Activated CD4-positive, alpha-beta memory T cell treated with anti-CD3 and anti-CD28 coated beads for 36 hours (primary cell): ENCODE data around the gene SLC37A1. TPM values are rescaled to one million over a fixed set of nuclear protein-coding genes. Genes with fewer than 3 reads are reported as not detected.
"Not testable (repeated sequence)": the region's sequence is repeated elsewhere in the genome, so short reads cannot be mapped to it uniquely, and the experiment has no call there.

Experiments used
- CTCF ChIA-PET: fragments of 350-600 bp; sonication (Branson Sonifier 250); formaldehyde crosslinking; loops from one replicate; lab custom pipeline; 2021; ENCODE audit warnings: antibody characterized with exemption, inconsistent platforms; lab: Charles Lee
- POLR2A ChIA-PET: fragments of 350-600 bp; sonication (Branson Sonifier 250); formaldehyde crosslinking; loops from one replicate; lab custom pipeline; 2021; ENCODE audit warnings: antibody characterized with exemption; lab: Charles Lee
- DNase-seq: peaks from one replicate; pipeline ENCODE4 v3.0.0-alpha.2; 2020
- H3K27ac Mint-ChIP-seq: one replicate; pipeline ENCODE4 v1.8.0; 2021; ENCODE audit warnings: mixed read lengths
- H3K27me3 Mint-ChIP-seq: one replicate; pipeline ENCODE4 v1.8.0; 2021; ENCODE audit warnings: mixed read lengths
- H3K36me3 Mint-ChIP-seq: one replicate; pipeline ENCODE4 v1.8.0; 2021; ENCODE audit warnings: mixed read lengths
- H3K4me1 Mint-ChIP-seq: one replicate; pipeline ENCODE4 v1.8.0; 2021; ENCODE audit warnings: low read depth, mixed read lengths
- H3K4me3 Mint-ChIP-seq: one replicate; pipeline ENCODE4 v1.8.0; 2021; ENCODE audit warnings: mild to moderate bottlenecking, mixed read lengths
- H3K9me3 Mint-ChIP-seq: one replicate; pipeline ENCODE4 v1.8.0; 2021; ENCODE audit warnings: mixed read lengths
- intact Hi-C: fragments of 100-400 bp; cut with micrococcal nuclease; formaldehyde crosslinking; loops from one replicate; pipeline ENCODE4 v1.15.1; 2023
- total RNA-seq, 2 experiments: library from RNA; stranded (reverse); gene quantifications; one replicate each; pipeline ENCODE4 v1.2.3, GENCODE V29; 2021

The SLC37A1 gene
- total RNA-seq, 2 experiments from 2014 or later: 21.1 to 21.2 TPM

DNA sequence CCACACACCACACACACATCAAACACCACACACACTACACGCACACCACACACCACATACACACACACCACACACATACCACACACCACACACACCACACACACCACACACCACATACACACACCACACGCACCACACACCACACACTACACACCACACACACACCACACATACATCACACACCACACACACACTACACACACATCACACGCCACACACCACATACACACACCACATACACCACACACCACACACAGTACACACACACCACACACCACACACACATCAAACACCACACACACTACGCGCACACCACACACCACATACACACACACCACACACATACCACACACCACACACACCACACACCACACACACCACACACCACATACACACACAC is 101.7 kb downstream of the SLC37A1 start:
- H3K27me3 Mint-ChIP-seq, H3K4me1 Mint-ChIP-seq, H3K9me3 Mint-ChIP-seq, H3K36me3 Mint-ChIP-seq, H3K4me3 Mint-ChIP-seq, DNase-seq, H3K27ac Mint-ChIP-seq: not testable (repeated sequence)
- CTCF ChIA-PET: interaction anchor here (1.0 to 1.2 kb wide), 2 partner anchors 22 to 203 kb away, joined by 3 to 4 read pairs; no protein-coding TSS in a partner anchor
- intact Hi-C loops: loop anchor here (2.0 to 10.0 kb wide), 3 partner anchors 37 to 151 kb away; partner anchors contain the start of gene PDE9A
- POLR2A ChIA-PET: interaction anchor here (0.7 kb wide), 1 partner anchor 278 kb away, joined by 3 read pairs; the partner anchor contains the start of gene NDUFV3

DNA sequence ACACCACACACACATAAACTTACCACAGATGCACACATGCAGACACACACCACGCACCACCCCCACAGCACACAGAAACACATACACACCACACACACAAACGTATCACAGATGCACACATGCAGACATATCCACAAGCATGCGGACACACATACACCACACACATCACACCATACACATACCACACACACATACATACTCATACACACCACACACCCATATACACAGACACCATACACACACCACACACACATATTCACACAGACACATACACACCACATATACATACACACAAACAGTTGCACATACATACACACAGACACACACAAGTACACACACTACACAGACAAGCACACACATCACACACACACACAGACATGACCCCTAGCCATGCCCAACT is 102.3 kb downstream of the SLC37A1 start:
- Mint-ChIP-seq H3K4me1 (peaks cover 5% of the 10 kb centered on the region), H3K36me3 (peaks cover 3% of the 10 kb centered on the region), H3K27me3 (no peaks in the 10 kb centered on the region), H3K27ac (no peak overlapping the region), H3K9me3 (peaks cover 6% of the 10 kb centered on the region), H3K4me3 (no peak overlapping the region)
- CTCF ChIA-PET: interaction anchor here (0.9 to 1.5 kb wide), 2 partner anchors 22 to 201 kb away, joined by 3 to 4 read pairs; no protein-coding TSS in a partner anchor
- POLR2A ChIA-PET: no interaction called here
- intact Hi-C loops: loop anchor here (2.0 to 10.0 kb wide), 3 partner anchors 36 to 151 kb away; partner anchors contain the start of gene PDE9A
- DNase-seq: no peak

DNA sequence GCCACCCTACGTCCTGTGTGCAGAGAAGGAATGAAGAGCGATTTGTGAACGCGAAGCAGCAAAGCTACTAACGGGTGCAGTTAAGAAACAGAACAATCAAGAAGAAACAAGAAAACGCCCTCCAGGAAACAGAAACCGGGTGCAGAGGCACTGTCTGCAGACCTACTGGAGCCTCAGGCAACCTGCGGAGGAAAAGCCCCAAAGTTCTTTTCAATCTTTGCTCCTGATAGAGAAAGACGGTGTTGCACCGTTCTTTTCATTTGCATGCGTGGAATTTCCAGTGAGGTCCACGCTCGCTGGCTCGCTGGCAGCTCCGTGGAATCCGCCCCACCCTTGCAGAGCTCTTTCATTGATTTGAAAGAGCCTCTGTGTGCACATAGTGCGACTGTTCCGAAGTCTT is 102.8 kb downstream of the SLC37A1 start:
- no peak overlapping the region for H3K4me3 Mint-ChIP-seq
- CTCF ChIA-PET: interaction anchor here (0.9 to 1.5 kb wide), 2 partner anchors 23 to 201 kb away, joined by 3 to 4 read pairs; no protein-coding TSS in a partner anchor
- no peaks in the 10 kb centered on the region for H3K27me3 Mint-ChIP-seq
- peaks cover 3% of the 10 kb centered on the region for H3K36me3 Mint-ChIP-seq
- H3K4me1 Mint-ChIP-seq: peaks cover 5% of the 10 kb centered on the region
- peak; percentile 42 for DNase-seq
- intact Hi-C loops: loop anchor here (5.0 to 10.0 kb wide), 2 partner anchors 36 to 152 kb away; partner anchors contain the start of gene PDE9A
- H3K27ac Mint-ChIP-seq: no peak overlapping the region
- H3K9me3 Mint-ChIP-seq: peaks cover 6% of the 10 kb centered on the region
- POLR2A ChIA-PET: interaction anchor here (1.5 kb wide), 1 partner anchor 37 kb away, joined by 3 read pairs; the partner anchor contains the start of gene PDE9A

DNA sequence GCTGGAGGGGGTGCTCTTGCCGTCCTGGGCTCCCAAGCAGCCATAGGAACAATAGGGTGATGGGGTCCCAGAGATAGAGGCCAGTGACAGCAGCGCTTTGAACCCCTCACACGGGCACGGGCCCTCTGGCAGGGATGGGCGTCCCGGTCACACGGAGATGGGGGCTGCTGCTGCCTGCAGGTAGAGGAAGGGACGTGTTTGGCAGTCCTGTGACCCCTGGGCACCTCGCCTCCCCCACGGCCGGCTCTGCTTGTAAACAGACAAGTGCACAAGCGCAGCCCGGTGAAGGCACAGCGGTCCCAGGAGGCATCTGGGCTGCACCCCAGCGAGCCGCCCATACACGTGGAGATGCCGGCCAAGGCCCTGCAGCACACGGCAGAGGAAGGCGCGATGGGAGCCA is 103.3 kb downstream of the SLC37A1 start:
- Mint-ChIP-seq H3K4me1 (peaks cover 5% of the 10 kb centered on the region), H3K9me3 (peaks cover 6% of the 10 kb centered on the region), H3K4me3 (no peak overlapping the region), H3K27ac (no peak overlapping the region), H3K36me3 (peaks cover 3% of the 10 kb centered on the region), H3K27me3 (peaks cover 2% of the 10 kb centered on the region)
- intact Hi-C loops: loop anchor here (5.0 to 10.0 kb wide), 2 partner anchors 35 to 152 kb away; partner anchors contain the start of gene PDE9A
- no peak for DNase-seq
- ChIA-PET CTCF (interaction anchor here (1.5 kb wide), 1 partner anchor 23 kb away, joined by 4 read pairs; no protein-coding TSS in a partner anchor), POLR2A (interaction anchor here (1.5 kb wide), 1 partner anchor 37 kb away, joined by 3 read pairs; the partner anchor contains the start of gene PDE9A)

DNA sequence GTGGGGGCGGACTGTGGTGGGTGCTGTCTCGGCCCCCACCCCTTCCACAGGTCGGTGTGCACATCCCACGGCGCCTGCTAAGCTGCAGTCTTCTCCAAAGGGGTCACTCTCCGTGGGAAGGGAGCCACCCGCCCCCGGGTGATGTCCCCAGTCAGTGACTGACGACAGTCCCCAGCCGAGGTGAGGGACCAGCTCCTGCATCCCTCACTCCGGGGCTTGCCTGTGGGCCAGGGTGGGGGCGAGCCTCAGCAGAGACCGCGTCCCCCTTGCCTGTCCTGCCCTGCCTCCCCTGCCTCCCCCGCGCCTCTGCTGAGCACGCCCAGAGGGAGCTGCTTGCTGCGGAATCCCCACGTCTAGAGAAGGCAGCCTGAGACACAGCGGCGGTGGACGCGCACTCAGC is 103.8 kb downstream of the SLC37A1 start:
- POLR2A ChIA-PET: interaction anchor here (1.5 kb wide), 1 partner anchor 36 kb away, joined by 3 read pairs; the partner anchor contains the start of gene PDE9A
- DNase-seq: no peak
- no peaks in the 10 kb centered on the region for H3K36me3 Mint-ChIP-seq
- H3K4me3 Mint-ChIP-seq: no peak overlapping the region
- CTCF ChIA-PET: interaction anchor here (1.5 kb wide), 1 partner anchor 24 kb away, joined by 4 read pairs; no protein-coding TSS in a partner anchor
- H3K9me3 Mint-ChIP-seq: peaks cover 3% of the 10 kb centered on the region
- intact Hi-C loops: loop anchor here (5.0 to 10.0 kb wide), 2 partner anchors 35 to 153 kb away; partner anchors contain the start of gene PDE9A
- peaks cover 4% of the 10 kb centered on the region for H3K27me3 Mint-ChIP-seq
- H3K4me1 Mint-ChIP-seq: peaks cover 5% of the 10 kb centered on the region
- H3K27ac Mint-ChIP-seq: no peak overlapping the region

DNA sequence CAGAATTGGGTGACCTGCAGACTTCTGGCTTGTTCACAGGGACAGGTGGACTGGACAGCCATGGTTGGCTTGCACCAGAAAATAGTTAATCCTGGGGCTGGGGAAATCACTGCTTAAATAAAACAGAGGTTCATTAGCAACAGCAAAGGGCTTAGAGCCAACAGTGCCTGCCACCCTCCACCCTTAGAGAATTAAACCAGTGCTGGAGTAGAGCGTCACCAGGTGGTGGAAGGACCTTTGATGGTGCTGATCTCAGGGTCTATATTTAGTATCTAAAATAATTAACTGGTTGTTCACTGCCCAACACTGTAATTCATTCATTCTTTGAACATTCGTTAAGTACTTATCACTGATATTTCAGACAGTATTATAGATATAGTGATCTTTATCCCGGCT is 105.1 kb downstream of the SLC37A1 start:
- Mint-ChIP-seq H3K4me1 (peaks cover under 1% of the 10 kb centered on the region), H3K27ac (no peak overlapping the region), H3K9me3 (no peaks in the 10 kb centered on the region), H3K36me3 (no peaks in the 10 kb centered on the region), H3K27me3 (peaks cover 4% of the 10 kb centered on the region), H3K4me3 (no peak overlapping the region)
- ChIA-PET CTCF (no interaction called here), POLR2A (no interaction called here)
- intact Hi-C loops: loop anchor here (5.0 to 10.0 kb wide), 2 partner anchors 34 to 154 kb away; partner anchors contain the start of gene PDE9A
- no peak for DNase-seq

DNA sequence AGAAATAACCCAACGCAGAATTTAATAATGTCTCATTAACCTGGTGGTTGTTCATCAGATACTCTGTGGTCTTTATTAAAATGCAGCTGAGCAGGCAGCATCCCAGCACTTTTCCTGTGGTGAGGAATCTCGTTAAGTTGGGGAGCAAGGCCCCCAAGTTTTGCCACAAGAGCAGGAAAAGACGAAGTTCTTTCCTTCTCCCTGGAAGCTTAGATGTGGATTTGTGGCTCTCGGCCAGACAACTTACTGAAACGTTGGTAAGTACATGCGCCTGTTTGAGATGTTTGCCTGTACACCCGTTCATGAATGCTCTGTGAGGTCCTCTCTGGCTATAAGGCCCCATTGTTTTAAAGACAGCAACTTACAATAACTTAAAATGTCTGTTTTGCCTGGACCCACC is 105.5 kb downstream of the SLC37A1 start:
- H3K36me3 Mint-ChIP-seq: no peaks in the 10 kb centered on the region
- ChIA-PET POLR2A (no interaction called here), CTCF (no interaction called here)

DNA sequence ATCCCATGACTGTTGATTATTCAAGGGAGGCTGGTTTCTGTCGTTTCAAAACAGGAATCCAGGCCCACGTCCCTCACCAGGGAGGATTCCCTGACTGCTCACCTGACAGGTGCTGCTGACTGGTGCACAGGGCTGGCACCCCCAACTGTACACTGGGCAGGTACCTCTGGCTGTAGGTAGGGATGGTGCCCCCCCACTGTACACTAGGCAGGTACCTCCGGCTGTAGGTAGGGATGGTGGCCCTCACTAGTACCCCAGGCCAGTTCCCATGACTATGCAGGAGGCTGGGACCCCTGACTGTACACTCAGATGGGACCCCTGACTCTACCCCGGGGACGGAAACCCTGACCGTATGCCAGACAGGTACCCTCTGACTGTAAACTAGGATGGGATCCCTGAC is 106.2 kb downstream of the SLC37A1 start:
- ChIA-PET CTCF (no interaction called here), POLR2A (interaction anchor here (1.1 kb wide), 1 partner anchor 166 kb away, joined by 3 read pairs; no protein-coding TSS in a partner anchor)
- Mint-ChIP-seq H3K4me3 (no peak overlapping the region), H3K36me3 (no peaks in the 10 kb centered on the region), H3K4me1 (no peaks in the 10 kb centered on the region), H3K9me3 (no peaks in the 10 kb centered on the region), H3K27me3 (peaks cover 5% of the 10 kb centered on the region), H3K27ac (no peak overlapping the region)
- DNase-seq: no peak
- intact Hi-C loops: loop anchor here (5.0 to 10.0 kb wide), 2 partner anchors 32 to 155 kb away; partner anchors contain the start of gene PDE9A

More for the DNA sequence above, 105.5 kb downstream of the SLC37A1 start:
- intact Hi-C loops: loop anchor here (5.0 to 10.0 kb wide), 2 partner anchors 33 to 154 kb away; partner anchors contain the start of gene PDE9A
- no peak for DNase-seq
- Mint-ChIP-seq H3K27me3 (peaks cover 4% of the 10 kb centered on the region), H3K4me3 (no peak overlapping the region), H3K27ac (no peak overlapping the region), H3K9me3 (no peaks in the 10 kb centered on the region), H3K4me1 (no peaks in the 10 kb centered on the region)

DNA sequence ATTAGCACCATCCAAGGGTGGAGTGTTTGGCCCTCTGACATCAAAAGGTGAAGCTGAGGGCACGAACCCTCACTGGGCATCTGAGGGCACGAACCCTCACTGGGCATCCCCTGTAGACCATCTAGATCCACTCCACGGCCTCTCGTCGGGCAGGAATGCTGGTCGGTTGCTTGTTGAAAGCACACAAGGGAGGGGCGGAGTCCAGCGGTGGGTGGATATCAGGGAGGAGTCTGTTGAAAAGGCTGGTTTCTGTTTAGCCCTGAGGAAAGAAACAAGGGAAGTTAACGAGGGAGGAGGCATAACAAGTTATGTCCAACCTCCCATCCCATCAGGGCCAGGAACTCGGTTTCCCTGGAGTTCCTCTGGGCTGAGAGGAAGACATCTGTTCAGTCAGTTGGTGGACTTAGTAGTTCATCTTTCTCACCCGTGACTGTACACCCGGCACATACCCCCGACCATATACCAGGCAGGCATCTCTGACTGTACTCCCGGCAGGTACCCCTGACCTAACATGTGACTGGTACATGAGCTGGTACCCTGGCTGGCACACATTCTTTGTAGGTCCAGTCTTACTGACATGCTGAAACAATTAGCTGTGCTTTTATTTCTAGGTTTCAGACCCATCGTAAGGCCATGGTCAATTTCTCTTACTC is 107.6 kb downstream of the SLC37A1 start:
- no peak for DNase-seq
- Mint-ChIP-seq H3K9me3 (no peaks in the 10 kb centered on the region), H3K27ac (no peak overlapping the region), H3K4me3 (no peak overlapping the region), H3K27me3 (peaks cover 5% of the 10 kb centered on the region), H3K4me1 (no peaks in the 10 kb centered on the region), H3K36me3 (no peaks in the 10 kb centered on the region)
- intact Hi-C loops: no loop called here
- ChIA-PET POLR2A (no interaction called here), CTCF (no interaction called here)

DNA sequence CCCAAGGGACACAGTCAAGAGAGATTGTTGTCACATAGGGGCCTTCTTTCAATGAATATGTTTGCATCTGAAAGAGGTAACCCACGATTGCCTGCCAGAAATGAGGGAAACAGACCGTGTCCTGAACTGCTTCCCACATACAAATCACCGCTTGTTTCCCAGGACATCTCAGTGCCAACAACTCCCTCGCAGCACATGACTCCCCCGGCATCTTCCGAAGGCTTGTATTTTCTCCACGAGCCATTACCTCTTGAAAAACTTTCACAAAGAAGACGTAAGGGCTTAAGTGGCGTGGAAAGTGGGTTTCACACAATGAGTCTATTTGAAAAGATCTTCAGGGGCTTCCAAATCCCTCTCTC is 108.1 kb downstream of the SLC37A1 start:
- ChIA-PET POLR2A (no interaction called here), CTCF (interaction anchor here (1.2 kb wide), 1 partner anchor 29 kb away, joined by 3 read pairs; no protein-coding TSS in a partner anchor)
- peaks cover 5% of the 10 kb centered on the region for H3K27me3 Mint-ChIP-seq
- no peak overlapping the region for H3K27ac Mint-ChIP-seq
- no peaks in the 10 kb centered on the region for H3K9me3 Mint-ChIP-seq
- no peak for DNase-seq
- H3K36me3 Mint-ChIP-seq: no peaks in the 10 kb centered on the region
- H3K4me3 Mint-ChIP-seq: no peak overlapping the region
- intact Hi-C loops: no loop called here
- H3K4me1 Mint-ChIP-seq: no peaks in the 10 kb centered on the region

DNA sequence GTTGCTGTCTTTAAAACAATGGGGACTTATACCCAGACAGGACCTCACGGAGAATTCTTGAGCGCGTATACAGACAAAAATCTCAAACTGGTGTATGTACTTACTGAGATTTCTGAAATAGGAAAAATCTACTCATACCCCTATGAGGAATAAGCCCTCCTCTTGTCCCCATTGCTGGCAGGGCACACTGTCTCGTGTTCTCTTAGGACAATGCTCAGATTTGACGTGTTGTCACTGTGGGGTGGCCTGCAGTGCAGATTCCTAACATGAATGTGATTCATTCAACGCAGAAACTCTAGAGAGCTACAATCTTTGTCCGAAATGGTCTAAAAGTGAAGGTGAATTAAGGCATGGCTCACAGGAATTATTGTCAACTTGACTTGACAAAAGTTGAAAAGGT is 108.6 kb downstream of the SLC37A1 start:
- POLR2A ChIA-PET: no interaction called here
- Mint-ChIP-seq H3K4me3 (no peak overlapping the region), H3K36me3 (no peaks in the 10 kb centered on the region), H3K27me3 (peaks cover 5% of the 10 kb centered on the region), H3K27ac (no peak overlapping the region), H3K9me3 (no peaks in the 10 kb centered on the region), H3K4me1 (no peaks in the 10 kb centered on the region)
- CTCF ChIA-PET: interaction anchor here (1.2 kb wide), 1 partner anchor 29 kb away, joined by 3 read pairs; no protein-coding TSS in a partner anchor
- no peak for DNase-seq
- intact Hi-C loops: no loop called here

DNA sequence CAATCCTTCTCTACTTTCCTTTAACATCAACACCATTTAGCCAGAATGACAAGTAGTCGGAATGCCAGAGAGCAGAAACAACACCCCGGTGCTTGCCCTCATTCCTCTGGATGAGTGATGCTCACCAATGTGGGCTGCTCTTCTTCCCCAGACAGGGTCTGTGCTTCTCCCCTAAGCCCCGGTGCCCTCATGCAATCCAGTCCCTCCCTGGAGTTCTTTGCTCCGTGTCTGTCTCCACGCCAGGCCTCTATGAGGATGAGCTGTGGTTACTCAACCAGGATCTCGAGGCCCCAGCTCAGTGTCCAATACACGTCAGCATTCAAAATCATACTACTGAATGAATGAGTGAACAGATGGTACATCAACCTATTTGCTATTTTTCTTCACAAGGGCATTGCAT is 110.0 kb downstream of the SLC37A1 start:
- no peaks in the 10 kb centered on the region for H3K36me3 Mint-ChIP-seq
- ChIA-PET POLR2A (no interaction called here), CTCF (no interaction called here)
- H3K4me3 Mint-ChIP-seq: no peak overlapping the region
- peaks cover 5% of the 10 kb centered on the region for H3K27me3 Mint-ChIP-seq
- H3K4me1 Mint-ChIP-seq: no peaks in the 10 kb centered on the region
- no peak overlapping the region for H3K27ac Mint-ChIP-seq
- no peak for DNase-seq
- H3K9me3 Mint-ChIP-seq: no peaks in the 10 kb centered on the region
- intact Hi-C loops: no loop called here
